ENCODE measurements around the gene C5orf24. TPM values are rescaled to one million over a fixed set of nuclear protein-coding genes. Genes with fewer than 3 reads are reported as not detected.

Gene C5orf24
- total RNA-seq, 1 experiment from 2014 or later, result 29.2 TPM

- no TSS peak for BruUV-seq (replicated peaks)
- no peaks in the 10 kb centered on the region for H4K20me1 ChIP-seq (ENCODE audit: insufficient read depth)
- H2AFZ ChIP-seq, result peak overlapping the region; percentile 99
- CTCF ChIA-PET, result no interaction called here
- peak; percentile 14 to 48 for DNase-seq
- peak overlapping the region; percentile 85 for H3K4me3 ChIP-seq
- H3K27me3 ChIP-seq (ENCODE audit: insufficient read depth, low read depth), result no peaks in the 10 kb centered on the region
- intact Hi-C loops (cut with micrococcal nuclease; ENCODE audit: unreplicated experiment), result loop anchor here (1.0 to 2.0 kb wide), 2 partner anchors 30 kb away; partner anchors contain the start of genes C5orf24 and PCBD2
- no peaks in the 10 kb centered on the region for H3K9me3 ChIP-seq (ENCODE audit: insufficient read depth, low read depth)
- peaks cover 8% of the 10 kb centered on the region; the same call in 1 of the 2 replicates for H3K79me2 ChIP-seq (ENCODE audit: low read depth)
- 0 out of 2 replicates have a peak, but pooled peaks cover 2% of the 10 kb centered on the region for H3K36me3 ChIP-seq (ENCODE audit: low read depth)
- peak overlapping the region; percentile 95 for H3K4me2 ChIP-seq
- TF ChIP-seq EZH2 (IDR thresholded peaks at IDR 0.05; ENCODE audit: low read depth), result no peak
- H3K27ac ChIP-seq, result peak overlapping the region; percentile 42
- 0 out of 2 replicates have a peak, but pooled peaks cover 8% of the 10 kb centered on the region for H3K4me1 ChIP-seq (replicated peaks; ENCODE audit: insufficient read depth)
- peaks cover 1% of the 10 kb centered on the region; the same call in 1 of the 2 replicates for H3F3A ChIP-seq (ENCODE audit: insufficient read depth, low read depth)
- H3K9me2 ChIP-seq (ENCODE audit: insufficient read depth), result no peaks in the 10 kb centered on the region
- POLR2A ChIA-PET (ENCODE audit: unreplicated experiment), result interaction anchor here (0.5 kb wide), 1 partner anchor 13 kb away, joined by 7 read pairs; no protein-coding TSS in a partner anchor
These were observed 29.3 kb downstream of the C5orf24 start for GRCh38 chr5:134874831-134875655.

GRCh38 chr5:134877159-134877558, 31.4 kb downstream of the C5orf24 start:
- no peaks in the 10 kb centered on the region; the same call in 1 of the 2 replicates for H3F3A ChIP-seq (ENCODE audit: insufficient read depth, low read depth)
- ChIA-PET POLR2A (ENCODE audit: unreplicated experiment) (no interaction called here), CTCF (no interaction called here)
- no peak for DNase-seq
- intact Hi-C loops (cut with micrococcal nuclease; ENCODE audit: unreplicated experiment), result no loop called here
- no peak overlapping the region for H2AFZ ChIP-seq
- no peaks in the 10 kb centered on the region for H4K20me1 ChIP-seq (ENCODE audit: insufficient read depth)
- no peak for TF ChIP-seq EZH2 (IDR thresholded peaks at IDR 0.05; ENCODE audit: low read depth)
- TF ChIP-seq CTCF (conservative IDR thresholded peaks at IDR 0.05), result no peak
- H3K27me3 ChIP-seq (ENCODE audit: insufficient read depth, low read depth), result no peaks in the 10 kb centered on the region
- H3K79me2 ChIP-seq (ENCODE audit: low read depth), result peaks cover 8% of the 10 kb centered on the region; the same call in 1 of the 2 replicates
- no peak overlapping the region for H3K4me3 ChIP-seq
- 0 out of 2 replicates have a peak, but pooled peaks cover 8% of the 10 kb centered on the region for H3K4me1 ChIP-seq (replicated peaks; ENCODE audit: insufficient read depth)
- 0 out of 2 replicates have a peak, but pooled peaks cover 2% of the 10 kb centered on the region for H3K36me3 ChIP-seq (ENCODE audit: low read depth)
- no TSS peak for BruUV-seq (replicated peaks)
- no peak overlapping the region for H3K4me2 ChIP-seq
- H3K9me3 ChIP-seq (ENCODE audit: insufficient read depth, low read depth), result no peaks in the 10 kb centered on the region
- H3K9me2 ChIP-seq (ENCODE audit: insufficient read depth), result no peaks in the 10 kb centered on the region
- H3K27ac ChIP-seq, result no peak overlapping the region

- 0 out of 2 replicates have a peak, but pooled peaks cover 2% of the 10 kb centered on the region for H3K36me3 ChIP-seq (ENCODE audit: low read depth)
- no peaks in the 10 kb centered on the region for H3K9me2 ChIP-seq (ENCODE audit: insufficient read depth)
- H3F3A ChIP-seq (ENCODE audit: insufficient read depth, low read depth), result no peaks in the 10 kb centered on the region; the same call in 1 of the 2 replicates
- peaks cover 8% of the 10 kb centered on the region; the same call in 1 of the 2 replicates for H3K79me2 ChIP-seq (ENCODE audit: low read depth)
- ChIA-PET CTCF (no interaction called here), POLR2A (ENCODE audit: unreplicated experiment) (no interaction called here)
- intact Hi-C loops (cut with micrococcal nuclease; ENCODE audit: unreplicated experiment), result no loop called here
- H3K27me3 ChIP-seq (ENCODE audit: insufficient read depth, low read depth), result no peaks in the 10 kb centered on the region
- DNase-seq, result no peak
- no peak overlapping the region for H3K4me2 ChIP-seq
- no TSS peak for BruUV-seq (replicated peaks)
- 0 out of 2 replicates have a peak, but pooled peaks cover 8% of the 10 kb centered on the region for H3K4me1 ChIP-seq (replicated peaks; ENCODE audit: insufficient read depth)
- H3K4me3 ChIP-seq, result no peak overlapping the region
- no peak overlapping the region for H3K27ac ChIP-seq
- no peaks in the 10 kb centered on the region for H4K20me1 ChIP-seq (ENCODE audit: insufficient read depth)
- H3K9me3 ChIP-seq (ENCODE audit: insufficient read depth, low read depth), result no peaks in the 10 kb centered on the region
- no peak overlapping the region for H2AFZ ChIP-seq
- no peak for TF ChIP-seq EZH2 (IDR thresholded peaks at IDR 0.05; ENCODE audit: low read depth)
- TF ChIP-seq CTCF (conservative IDR thresholded peaks at IDR 0.05), result no peak
These were observed 32.6 kb downstream of the C5orf24 start for GRCh38 chr5:134878403-134878802.

Data from PC-9 (cell line).